HG03571 (cell line): ENCODE results near the gene DNHD1.
"Not testable (repeated sequence)": the region's sequence is repeated elsewhere in the genome, so short reads cannot be mapped to it uniquely, and the experiment has no call there.

Experiments used
- ATAC-seq: cut with Tn5 transposase; IDR thresholded peaks from one replicate; pipeline ENCODE4 v1.9.1; 2021; ENCODE audit not compliant: unreplicated experiment

DNHD1 gene

GRCh38 chr11:6481012-6481923, 15.8 kb upstream of the DNHD1 start, which contains the start of the genes ARFIP2 and TIMM10B:
Gene ARFIP2, minus strand, starts transcription at chr11:6481331. Its CDS starts 910 bp downstream, at chr11:6480421.
Gene TIMM10B, plus strand, starts transcription at chr11:6481501. Its CDS starts 16 bp downstream, at chr11:6481517.
- peak; percentile 99 for ATAC-seq

GRCh38 chr11:6481924-6482275, 15.2 kb upstream of the DNHD1 start:
- no peak for ATAC-seq

- ATAC-seq: no peak
Measured at GRCh38 chr11:6482441-6482840, 14.6 kb upstream of the DNHD1 start.

- no peak for ATAC-seq
Measured at GRCh38 chr11:6483015-6483414, 14.1 kb upstream of the DNHD1 start.

- ATAC-seq: no peak
Measured at GRCh38 chr11:6485661-6486060, 11.4 kb upstream of the DNHD1 start.

GRCh38 chr11:6486256-6486655, 10.8 kb upstream of the DNHD1 start:
- ATAC-seq: no peak

- ATAC-seq: no peak
Measured at GRCh38 chr11:6486938-6487337, 10.1 kb upstream of the DNHD1 start.

GRCh38 chr11:6488342-6488741, 8.7 kb upstream of the DNHD1 start:
- no peak for ATAC-seq

GRCh38 chr11:6488821-6489220, 8.3 kb upstream of the DNHD1 start:
- no peak for ATAC-seq

- ATAC-seq: no peak
Measured at GRCh38 chr11:6489306-6489705, 7.8 kb upstream of the DNHD1 start.

GRCh38 chr11:6498121-6498520, 1.0 kb downstream of the DNHD1 start:
- no peak for ATAC-seq

GRCh38 chr11:6498544-6498943, 1.5 kb downstream of the DNHD1 start:
- no peak for ATAC-seq

GRCh38 chr11:6502382-6502781, 5.3 kb downstream of the DNHD1 start:
- ATAC-seq: no peak

GRCh38 chr11:6504166-6504565, 7.1 kb downstream of the DNHD1 start:
- no peak for ATAC-seq

GRCh38 chr11:6505577-6506240, 8.6 kb downstream of the DNHD1 start:
- ATAC-seq: peak; percentile 50

- no peak for ATAC-seq
Measured at GRCh38 chr11:6516865-6517264, 19.8 kb downstream of the DNHD1 start.

- no peak for ATAC-seq
Measured at GRCh38 chr11:6520265-6520664, 23.2 kb downstream of the DNHD1 start.

GRCh38 chr11:6521946-6522345, 24.9 kb downstream of the DNHD1 start:
- not testable (repeated sequence) for ATAC-seq

- no peak for ATAC-seq
Measured at GRCh38 chr11:6523253-6523652, 26.2 kb downstream of the DNHD1 start.

GRCh38 chr11:6526411-6527135, 29.5 kb downstream of the DNHD1 start:
- peak; percentile 68 for ATAC-seq

GRCh38 chr11:6529266-6529665, 32.2 kb downstream of the DNHD1 start:
- ATAC-seq: no peak
